ENCODE data around the gene FAM185A. TPM values are rescaled to one million over a fixed set of nuclear protein-coding genes. Genes with fewer than 3 reads are reported as not detected.

FAM185A gene
- total RNA-seq, 4 donors from 2014 or later, result 13.2 to 18.7 (median 13.6) TPM

GRCh38 chr7:102817616-102818573 is 69.1 kb downstream of the FAM185A start:
- no peak for TF ChIP-seq CTCF (IDR thresholded peaks at IDR 0.05; ENCODE audit: low read depth)

GRCh38 chr7:102819151-102819550 is 70.4 kb downstream of the FAM185A start:
- TF ChIP-seq CTCF (IDR thresholded peaks at IDR 0.05; ENCODE audit: low read depth), result no peak

GRCh38 chr7:102821994-102822747 is 73.4 kb downstream of the FAM185A start:
- no peak for TF ChIP-seq CTCF (IDR thresholded peaks at IDR 0.05; ENCODE audit: low read depth)

GRCh38 chr7:102823390-102824119 is 74.8 kb downstream of the FAM185A start:
- TF ChIP-seq CTCF (IDR thresholded peaks at IDR 0.05; ENCODE audit: low read depth), result no peak

GRCh38 chr7:102828286-102828685 is 79.5 kb downstream of the FAM185A start:
- no peak for TF ChIP-seq CTCF (IDR thresholded peaks at IDR 0.05; ENCODE audit: low read depth)

GRCh38 chr7:102829075-102829474 is 80.3 kb downstream of the FAM185A start:
- TF ChIP-seq CTCF (IDR thresholded peaks at IDR 0.05; ENCODE audit: low read depth), result no peak
